B cell (primary cell): ENCODE measurements around the gene CARMIL1. TPM values are rescaled to one million over a fixed set of nuclear protein-coding genes. Genes with fewer than 3 reads are reported as not detected.

Source experiments
- ATAC-seq: fragments of 200-7000 bp; cut with Tn5 transposase; one replicate; pipeline ENCODE4 v1.10.0; 2021; ENCODE audit warnings: low read depth, mild to moderate bottlenecking, moderate number of reproducible peaks, moderate library complexity
- CTCF ChIA-PET: fragments of 350-600 bp; sonication (Branson Sonifier 250); formaldehyde crosslinking; loops from one replicate; lab custom pipeline; 2021; ENCODE audit warnings: antibody characterized with exemption, inconsistent platforms; lab: Charles Lee
- POLR2A ChIA-PET: fragments of 350-600 bp; sonication (Branson Sonifier 250); formaldehyde crosslinking; loops from one replicate; lab custom pipeline; 2021; ENCODE audit warnings: antibody characterized with exemption; lab: Charles Lee
- DNase-seq: peaks from one replicate; pipeline ENCODE4 v3.0.0; 2013
- H2AFZ ChIP-seq: 2 replicates; pipeline ENCODE4 v1.6.1; 2012; ENCODE audit warnings: mild to moderate bottlenecking, low read depth, low read length; ENCODE audit not compliant: insufficient read depth, poor library complexity, severe bottlenecking
- H3K27ac ChIP-seq, 2 donors: 1 replicate in 1 of 2; 2 replicates in 1 of 2; pipeline ENCODE4 v1.5.1; 2012 to 2013; ENCODE audit warnings: low read length in 2 of 2, mild to moderate bottlenecking in 2 of 2, moderate library complexity in 1 of 2
- H3K27me3 ChIP-seq, 4 experiments: fragments of 200-600 bp in 1 of 4; sonication (generic) in 1 of 4; replicated peaks in 1 of 4; 1 replicate in 2 of 4; 2 replicates in 2 of 4; pipeline versions ENCODE4 v1.6.1 to v1.7.0; 2013 to 2016; ENCODE audit warnings: low read length in 3 of 4, mild to moderate bottlenecking in 2 of 4, mixed read lengths in 1 of 4, moderate library complexity in 1 of 4; ENCODE audit not compliant: insufficient read depth in 4 of 4, control insufficient read depth in 3 of 4; ENCODE audit errors: control extremely low read depth in 1 of 4
- H3K36me3 ChIP-seq, 2 experiments: replicated peaks in 1 of 2; 1 replicate in 1 of 2; 2 replicates in 1 of 2; pipeline versions ENCODE4 v1.6.1 to v1.7.1; 2013; ENCODE audit warnings: low read length in 1 of 2; ENCODE audit not compliant: insufficient read depth in 2 of 2, control insufficient read depth in 1 of 2; ENCODE audit errors: control extremely low read depth in 1 of 2, extremely low read depth in 1 of 2
- H3K4me1 ChIP-seq, 2 donors: fragments of 200-600 bp in 1 of 2; sonication (generic) in 1 of 2; 1 replicate in 1 of 2; 2 replicates in 1 of 2; pipeline versions ENCODE4 v1.5.1 to v1.6.1; 2013 to 2017; ENCODE audit warnings: low read length in 2 of 2; ENCODE audit not compliant: control insufficient read depth in 2 of 2, insufficient read depth in 2 of 2
- H3K4me2 ChIP-seq: replicated peaks from 2 replicates; pipeline ENCODE3; 2012; ENCODE audit warnings: mild to moderate bottlenecking, low read depth, low read length; ENCODE audit not compliant: poor library complexity, severe bottlenecking
- H3K4me3 ChIP-seq, 5 experiments: fragments of 200-600 bp in 1 of 5; sonication (generic) in 1 of 5; 1 replicate in 3 of 5; 2 replicates in 2 of 5; pipeline versions ENCODE4 v1.5.1 to v1.7.0; 2011 to 2016; ENCODE audit warnings: low read length in 4 of 5, mild to moderate bottlenecking in 4 of 5, low read depth in 2 of 5, control low read depth in 1 of 5, moderate library complexity in 1 of 5; ENCODE audit not compliant: insufficient read depth in 1 of 5; ENCODE audit errors: control extremely low read depth in 1 of 5, extremely low read depth in 1 of 5
- H3K79me2 ChIP-seq: fragments of 200-600 bp; sonication (generic); one replicate; pipeline ENCODE4 v1.6.0; 2016; ENCODE audit warnings: low read length; ENCODE audit not compliant: control insufficient read depth, insufficient read depth
- H3K9ac ChIP-seq: fragments of 200-600 bp; sonication (generic); 2 replicates; pipeline ENCODE4 v1.6.1; 2017; ENCODE audit warnings: mild to moderate bottlenecking, low read length, moderate library complexity
- H3K9me3 ChIP-seq, 3 donors: one replicate each; pipeline versions ENCODE4 v1.6.1 to v1.7.1; 2013; ENCODE audit warnings: low read length in 2 of 3; ENCODE audit not compliant: control insufficient read depth in 2 of 3, insufficient read depth in 1 of 3; ENCODE audit errors: control extremely low read depth in 1 of 3
- H4K20me1 ChIP-seq: 2 replicates; pipeline ENCODE4 v1.6.0; 2012; ENCODE audit warnings: mild to moderate bottlenecking, low read length; ENCODE audit not compliant: insufficient read depth, control insufficient read depth, poor library complexity, severe bottlenecking
- H3K27ac Mint-ChIP-seq: one replicate; pipeline ENCODE4 v1.8.0; 2021; ENCODE audit warnings: mixed read lengths
- H3K27me3 Mint-ChIP-seq: one replicate; pipeline ENCODE4 v1.8.0; 2021; ENCODE audit warnings: mixed read lengths
- H3K4me1 Mint-ChIP-seq: one replicate; pipeline ENCODE4 v1.8.0; 2021; ENCODE audit warnings: mixed read lengths
- H3K4me3 Mint-ChIP-seq: one replicate; pipeline ENCODE4 v1.8.0; 2021; ENCODE audit warnings: mixed read lengths
- H3K9me3 Mint-ChIP-seq: one replicate; pipeline ENCODE4 v1.8.0; 2022; ENCODE audit warnings: mixed read lengths; ENCODE audit not compliant: insufficient read depth
- EZH2 ChIP-seq: IDR thresholded peaks from 2 replicates; pipeline ENCODE4 v1.6.1; 2012; ENCODE audit warnings: borderline replicate concordance, low read depth, mild to moderate bottlenecking, moderate library complexity, low read length; ENCODE audit not compliant: insufficient read depth, poor library complexity, severe bottlenecking
- WGBS: methylation state at CpG from one replicate; pipeline ENCODE4 v1.1.5; 2013; ENCODE audit warnings: missing lambda C conversion rate; ENCODE audit not compliant: insufficient coverage; 5-methylcytosine and 5-hydroxymethylcytosine counted together
- intact Hi-C: fragments of 100-400 bp; cut with micrococcal nuclease; formaldehyde crosslinking; loops from one replicate; pipeline ENCODE4 v1.10.0; 2022
- polyA plus RNA-seq: library from polyadenylated mRNA; depleted of rRNA; stranded (reverse); fragments of >200 nt; gene quantifications from 2 replicates; pipeline ENCODE4 v1.2.3, GENCODE V29; 2012
- total RNA-seq, 2 donors: library from RNA; stranded (reverse); fragments of 120-200 nt in 1 of 2; gene quantifications; 1 replicate in 1 of 2; 2 replicates in 1 of 2; pipeline versions ENCODE4 v1.2.3 to v1.2.4, GENCODE V29; 2013 to 2022
- TF ChIP-seq, protein P1 (sequence below): fragments of 200-600 bp; IDR thresholded peaks from one replicate; pipeline ENCODE4 v1.8.0; 2022; ENCODE audit warnings: antibody characterized with exemption, mild to moderate bottlenecking

Gene CARMIL1
- total and polyA plus RNA-seq, 2 donors (not counting 1 experiment from before 2014, with no cell fraction given), result 7.5 to 11.0 TPM

DNA sequence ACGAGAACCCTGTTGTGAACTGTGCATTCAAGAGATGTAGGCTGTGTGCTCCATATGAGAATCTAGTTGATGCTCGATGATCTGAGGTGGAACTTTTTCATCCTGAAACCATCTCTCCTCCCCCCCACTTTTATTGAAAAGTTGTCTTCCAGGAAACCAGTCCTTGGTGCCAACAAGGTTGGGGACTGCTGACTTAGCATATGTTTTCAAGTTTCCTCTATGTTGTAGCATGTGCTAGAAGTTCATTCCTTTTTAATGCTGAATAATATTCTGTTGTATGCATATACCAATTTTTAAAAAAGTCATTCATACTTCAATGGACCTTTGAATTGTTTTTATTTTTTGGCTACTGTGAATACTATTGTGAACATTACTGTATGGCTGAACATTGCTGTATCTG, 27.2 kb downstream of the CARMIL1 start:
- ATAC-seq, result no peak
- no peak for DNase-seq
- no peak for TF ChIP-seq EZH2
- TF ChIP-seq, protein P1, sequence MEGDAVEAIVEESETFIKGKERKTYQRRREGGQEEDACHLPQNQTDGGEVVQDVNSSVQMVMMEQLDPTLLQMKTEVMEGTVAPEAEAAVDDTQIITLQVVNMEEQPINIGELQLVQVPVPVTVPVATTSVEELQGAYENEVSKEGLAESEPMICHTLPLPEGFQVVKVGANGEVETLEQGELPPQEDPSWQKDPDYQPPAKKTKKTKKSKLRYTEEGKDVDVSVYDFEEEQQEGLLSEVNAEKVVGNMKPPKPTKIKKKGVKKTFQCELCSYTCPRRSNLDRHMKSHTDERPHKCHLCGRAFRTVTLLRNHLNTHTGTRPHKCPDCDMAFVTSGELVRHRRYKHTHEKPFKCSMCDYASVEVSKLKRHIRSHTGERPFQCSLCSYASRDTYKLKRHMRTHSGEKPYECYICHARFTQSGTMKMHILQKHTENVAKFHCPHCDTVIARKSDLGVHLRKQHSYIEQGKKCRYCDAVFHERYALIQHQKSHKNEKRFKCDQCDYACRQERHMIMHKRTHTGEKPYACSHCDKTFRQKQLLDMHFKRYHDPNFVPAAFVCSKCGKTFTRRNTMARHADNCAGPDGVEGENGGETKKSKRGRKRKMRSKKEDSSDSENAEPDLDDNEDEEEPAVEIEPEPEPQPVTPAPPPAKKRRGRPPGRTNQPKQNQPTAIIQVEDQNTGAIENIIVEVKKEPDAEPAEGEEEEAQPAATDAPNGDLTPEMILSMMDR, result no peak
- no peak overlapping the region for H3K9ac ChIP-seq
- H3K9me3 ChIP-seq, result no peaks in the 10 kb centered on the region
- peaks cover 19% of the 10 kb centered on the region in 2 donors for H3K4me1 ChIP-seq
- H3K36me3 ChIP-seq, result no peaks in the 10 kb centered on the region
- Mint-ChIP-seq H3K27ac (no peak overlapping the region), H3K9me3 (no peaks in the 10 kb centered on the region), H3K27me3 (peaks cover 3% of the 10 kb centered on the region), H3K4me3 (no peak overlapping the region), H3K4me1 (peaks cover 24% of the 10 kb centered on the region)
- no peak overlapping the region for H3K4me2 ChIP-seq
- peaks cover 32% of the 10 kb centered on the region for H3K79me2 ChIP-seq
- POLR2A ChIA-PET, result no interaction called here
- CTCF ChIA-PET, result no interaction called here
- no peaks in the 10 kb centered on the region for H4K20me1 ChIP-seq
- intact Hi-C loops, result no loop called here
- WGBS, result no CpG with 5 or more reads among the region's 2 CpGs
- no peaks in the 10 kb centered on the region for H3K27me3 ChIP-seq
- no peak overlapping the region for H3K4me3 ChIP-seq
- H3K27ac ChIP-seq, result no peak overlapping the region
- no peak overlapping the region for H2AFZ ChIP-seq

DNA sequence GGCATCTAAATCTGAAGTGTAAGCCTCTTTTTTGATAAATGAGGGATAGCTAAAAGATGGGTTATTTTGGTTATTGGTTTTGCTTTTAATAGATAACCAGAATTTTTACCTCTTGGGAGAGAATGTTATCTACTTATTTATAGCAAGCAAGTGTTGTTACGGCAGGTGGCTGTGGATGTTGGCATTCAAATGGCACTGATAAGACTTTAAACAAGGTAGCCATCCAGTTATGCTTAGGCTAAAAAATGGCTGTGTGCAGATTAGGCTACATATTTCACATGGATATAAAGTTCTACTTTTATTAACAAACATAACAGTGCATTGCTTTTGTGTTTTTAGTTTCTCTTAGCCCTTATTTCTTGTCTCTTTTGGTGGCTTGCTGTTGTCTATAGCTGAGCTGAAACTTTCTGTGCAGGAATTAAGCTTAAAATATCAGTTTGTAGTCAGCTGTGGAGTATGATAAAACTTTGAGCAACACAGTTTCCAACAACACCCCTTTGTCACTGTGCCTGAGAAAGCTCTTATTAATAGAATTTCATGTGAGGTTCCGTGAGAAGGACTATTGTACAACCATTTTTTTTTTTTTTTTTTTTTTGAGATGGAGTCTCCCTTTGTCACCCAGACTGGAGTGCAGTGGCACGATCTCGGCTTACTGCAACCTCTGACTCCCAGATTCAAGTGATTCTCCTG, 28.8 kb downstream of the CARMIL1 start:
- intact Hi-C loops, result no loop called here

More for the DNA sequence above, 28.8 kb downstream of the CARMIL1 start:
- DNase-seq (no peak), ATAC-seq (no peak)
- TF ChIP-seq EZH2, result no peak
- TF ChIP-seq, protein P1, result no peak
- Mint-ChIP-seq H3K9me3 (no peaks in the 10 kb centered on the region), H3K4me1 (peaks cover 20% of the 10 kb centered on the region), H3K27ac (no peak overlapping the region), H3K27me3 (peaks cover 3% of the 10 kb centered on the region), H3K4me3 (no peak overlapping the region)
- no peaks in the 10 kb centered on the region for H3K36me3 ChIP-seq
- peaks cover 32% of the 10 kb centered on the region for H3K79me2 ChIP-seq
- no peak overlapping the region for H3K4me2 ChIP-seq
- no peaks in the 10 kb centered on the region for H3K9me3 ChIP-seq
- peaks cover 4 to 13% of the 10 kb centered on the region in 2 donors for H3K4me1 ChIP-seq
- no CpG with 5 or more reads among the region's 4 CpGs for WGBS
- H3K27ac ChIP-seq, result no peak overlapping the region
- CTCF ChIA-PET, result interaction anchor here (0.7 kb wide), 2 partner anchors 130 to 483 kb away, joined by 3 to 5 read pairs; no protein-coding TSS in a partner anchor
- H3K9ac ChIP-seq, result no peak overlapping the region
- no peaks in the 10 kb centered on the region for H3K27me3 ChIP-seq
- H2AFZ ChIP-seq, result no peak overlapping the region
- H4K20me1 ChIP-seq, result no peaks in the 10 kb centered on the region
- POLR2A ChIA-PET, result interaction anchor here (0.6 kb wide), 1 partner anchor 749 kb away, joined by 3 read pairs; no protein-coding TSS in a partner anchor
- H3K4me3 ChIP-seq, result no peak overlapping the region
